ENCODE measurements around the gene ABCA12. TPM values are rescaled to one million over a fixed set of nuclear protein-coding genes. Genes with fewer than 3 reads are reported as not detected.

The ABCA12 gene
- total RNA-seq, 1 experiment from 2014 or later, result 0.03 TPM

- ATAC-seq (no peak), DNase-seq (ENCODE audit: low read depth, low spot score) (no peak)
- intact Hi-C loops (cut with micrococcal nuclease; ENCODE audit: unreplicated experiment) (no loop called here), in situ Hi-C loops (cut with HindIII; ENCODE audit: low pct_unique_long_range_greater_than_20kb, low sequenced_read_pairs) (no loop called here)
- no peaks in the 10 kb centered on the region for H3K27me3 ChIP-seq (ENCODE audit: control insufficient read depth, insufficient read depth, low read length)
- no peaks in the 10 kb centered on the region for H3K4me1 ChIP-seq (ENCODE audit: control insufficient read depth, insufficient read depth, low read length)
- H3K27ac ChIP-seq (ENCODE audit: low read length), result no peak overlapping the region
- H3K4me3 ChIP-seq (ENCODE audit: low read depth in 2 of 2, low read length in 2 of 2), result no peak overlapping the region
- H3K36me3 ChIP-seq (ENCODE audit: control insufficient read depth, insufficient read depth, low read length), result no peaks in the 10 kb centered on the region
- ChIA-PET POLR2A (no interaction called here), CTCF (no interaction called here)
- TF ChIP-seq POLR2AphosphoS5 (IDR thresholded peaks at IDR 0.05; ENCODE audit: low read depth, low read length), result no peak
- no peaks in the 10 kb centered on the region for H3K9me3 ChIP-seq (ENCODE audit: control insufficient read depth, insufficient read depth, low read depth, low read length)
- no TSS peak for BruUV-seq (replicated peaks)
Observed at GRCh38 chr2:215145611-215146010, 7.2 kb upstream of the ABCA12 start.

- in situ Hi-C loops (cut with HindIII; ENCODE audit: low pct_unique_long_range_greater_than_20kb, low sequenced_read_pairs), result no loop called here
- TF ChIP-seq POLR2AphosphoS5 (IDR thresholded peaks at IDR 0.05; ENCODE audit: low read depth, low read length) (no peak), CTCF (IDR thresholded peaks at IDR 0.05) (no peak), REST (IDR thresholded peaks at IDR 0.05; ENCODE audit: insufficient read depth in 1 of 2, low read depth in 2 of 2, low read length in 1 of 2) (no peak), TCF7L2 (IDR thresholded peaks at IDR 0.05; ENCODE audit: low read depth, low read length) (no peak), SIN3A (IDR thresholded peaks at IDR 0.05; ENCODE audit: borderline replicate concordance, insufficient read depth, low read depth, low read length) (no peak)
- Histone ChIP-seq H3K4me1 (ENCODE audit: control insufficient read depth, insufficient read depth, low read length) (no peaks in the 10 kb centered on the region), H3K27me3 (ENCODE audit: control insufficient read depth, insufficient read depth, low read length) (no peaks in the 10 kb centered on the region), H3K36me3 (ENCODE audit: control insufficient read depth, insufficient read depth, low read length) (no peaks in the 10 kb centered on the region), H3K4me3 (ENCODE audit: low read depth in 2 of 2, low read length in 2 of 2) (no peak overlapping the region), H3K27ac (ENCODE audit: low read length) (no peak overlapping the region), H3K9me3 (ENCODE audit: control insufficient read depth, insufficient read depth, low read depth, low read length) (no peaks in the 10 kb centered on the region)
- intact Hi-C loops (cut with micrococcal nuclease; ENCODE audit: unreplicated experiment), result no loop called here
- CTCF ChIA-PET, result no interaction called here
- POLR2A ChIA-PET, result no interaction called here
- ATAC-seq, result no peak
- DNase-seq (ENCODE audit: low read depth, low spot score), result no peak
- BruUV-seq (replicated peaks), result no TSS peak
Observed at GRCh38 chr2:215144106-215144875, 5.9 kb upstream of the ABCA12 start.

GRCh38 chr2:215143458-215143857, 5.0 kb upstream of the ABCA12 start:
- no TSS peak for BruUV-seq (replicated peaks)
- in situ Hi-C loops (cut with HindIII; ENCODE audit: low pct_unique_long_range_greater_than_20kb, low sequenced_read_pairs), result no loop called here
- no peak for TF ChIP-seq REST (IDR thresholded peaks at IDR 0.05; ENCODE audit: insufficient read depth in 1 of 2, low read depth in 2 of 2, low read length in 1 of 2)
- TF ChIP-seq TCF7L2 (IDR thresholded peaks at IDR 0.05; ENCODE audit: low read depth, low read length), result no peak
- no peak for TF ChIP-seq SIN3A (IDR thresholded peaks at IDR 0.05; ENCODE audit: borderline replicate concordance, insufficient read depth, low read depth, low read length)
- no peak for TF ChIP-seq POLR2AphosphoS5 (IDR thresholded peaks at IDR 0.05; ENCODE audit: low read depth, low read length)
- TF ChIP-seq CTCF (IDR thresholded peaks at IDR 0.05), result no peak

More at GRCh38 chr2:215143458-215143857, 5.0 kb upstream of the ABCA12 start:
- intact Hi-C loops (cut with micrococcal nuclease; ENCODE audit: unreplicated experiment), result no loop called here
- Histone ChIP-seq H3K4me3 (ENCODE audit: low read depth in 2 of 2, low read length in 2 of 2) (no peak overlapping the region), H3K9me3 (ENCODE audit: control insufficient read depth, insufficient read depth, low read depth, low read length) (no peaks in the 10 kb centered on the region), H3K4me1 (ENCODE audit: control insufficient read depth, insufficient read depth, low read length) (no peaks in the 10 kb centered on the region), H3K27me3 (ENCODE audit: control insufficient read depth, insufficient read depth, low read length) (no peaks in the 10 kb centered on the region), H3K36me3 (ENCODE audit: control insufficient read depth, insufficient read depth, low read length) (no peaks in the 10 kb centered on the region), H3K27ac (ENCODE audit: low read length) (no peak overlapping the region)
- ATAC-seq (no peak), DNase-seq (ENCODE audit: low read depth, low spot score) (no peak)
- ChIA-PET POLR2A (no interaction called here), CTCF (no interaction called here)

Data from Panc1 (cell line).